ENCODE measurements around the gene INPP1.

DNA sequence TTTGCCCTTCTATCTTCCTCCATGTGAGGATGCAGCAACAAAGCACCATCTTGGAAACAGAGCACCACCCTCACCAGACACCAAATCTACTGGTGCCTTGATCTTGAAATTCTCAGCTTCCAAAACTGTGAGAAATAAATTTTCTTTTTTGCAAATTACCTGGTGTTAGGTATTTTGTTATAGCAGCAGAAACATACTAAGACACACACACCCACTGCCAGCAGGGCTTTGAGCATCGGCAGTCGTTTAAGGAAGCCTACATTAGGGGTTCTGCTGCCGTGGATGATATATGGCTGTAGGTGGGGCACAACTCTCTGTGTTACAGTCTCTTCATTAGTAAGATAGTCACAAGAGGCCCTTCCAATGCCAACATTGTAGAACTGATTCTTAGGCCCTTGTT, 44.0 kb downstream of the INPP1 start:
- TF ChIP-seq, protein P1, sequence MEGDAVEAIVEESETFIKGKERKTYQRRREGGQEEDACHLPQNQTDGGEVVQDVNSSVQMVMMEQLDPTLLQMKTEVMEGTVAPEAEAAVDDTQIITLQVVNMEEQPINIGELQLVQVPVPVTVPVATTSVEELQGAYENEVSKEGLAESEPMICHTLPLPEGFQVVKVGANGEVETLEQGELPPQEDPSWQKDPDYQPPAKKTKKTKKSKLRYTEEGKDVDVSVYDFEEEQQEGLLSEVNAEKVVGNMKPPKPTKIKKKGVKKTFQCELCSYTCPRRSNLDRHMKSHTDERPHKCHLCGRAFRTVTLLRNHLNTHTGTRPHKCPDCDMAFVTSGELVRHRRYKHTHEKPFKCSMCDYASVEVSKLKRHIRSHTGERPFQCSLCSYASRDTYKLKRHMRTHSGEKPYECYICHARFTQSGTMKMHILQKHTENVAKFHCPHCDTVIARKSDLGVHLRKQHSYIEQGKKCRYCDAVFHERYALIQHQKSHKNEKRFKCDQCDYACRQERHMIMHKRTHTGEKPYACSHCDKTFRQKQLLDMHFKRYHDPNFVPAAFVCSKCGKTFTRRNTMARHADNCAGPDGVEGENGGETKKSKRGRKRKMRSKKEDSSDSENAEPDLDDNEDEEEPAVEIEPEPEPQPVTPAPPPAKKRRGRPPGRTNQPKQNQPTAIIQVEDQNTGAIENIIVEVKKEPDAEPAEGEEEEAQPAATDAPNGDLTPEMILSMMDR (optimal IDR thresholded peaks at IDR 0.05 in 1 of 3, IDR thresholded peaks at IDR 0.05 in 1 of 3, conservative IDR thresholded peaks at IDR 0.05 in 1 of 3; ENCODE audit: extremely low read depth in 1 of 3, insufficient read depth in 2 of 3, low read length in 3 of 3) = no peak
- no peak for TF ChIP-seq EZH2 (IDR thresholded peaks at IDR 0.05; ENCODE audit: low read length)
